Epithelial cell of prostate (primary cell): ENCODE results near the gene MICAL2.

Source experiments
- DNase-seq: peaks from one replicate; pipeline ENCODE4 v3.0.0-alpha.2; 2011; ENCODE audit warnings: low read depth, low spot score
- H3K27ac ChIP-seq: fragments of 450-650 bp; 2 replicates; pipeline ENCODE4 v1.5.1; 2017; ENCODE audit warnings: mild to moderate bottlenecking

The MICAL2 gene

GRCh38 chr11:12092714-12093113 is 17.7 kb upstream of the MICAL2 start:
- H3K27ac ChIP-seq: peak overlapping the region; percentile 100

GRCh38 chr11:12094872-12095800 is 15.3 kb upstream of the MICAL2 start:
- H3K27ac ChIP-seq: peak overlapping the region; percentile 58
- peak; percentile 34 for DNase-seq

More at GRCh38 chr11:12092714-12093113, 17.7 kb upstream of the MICAL2 start:
- no peak for DNase-seq

- DNase-seq: no peak
Measured at GRCh38 chr11:12097219-12097618, 13.2 kb upstream of the MICAL2 start.

GRCh38 chr11:12098601-12099000 is 11.8 kb upstream of the MICAL2 start:
- no peak overlapping the region for H3K27ac ChIP-seq
- no peak for DNase-seq

More at GRCh38 chr11:12097219-12097618, 13.2 kb upstream of the MICAL2 start:
- H3K27ac ChIP-seq: peak overlapping the region; percentile 34

GRCh38 chr11:12099132-12099873 is 11.1 kb upstream of the MICAL2 start:
- H3K27ac ChIP-seq: no peak overlapping the region
- DNase-seq: no peak

- H3K27ac ChIP-seq: no peak overlapping the region
- DNase-seq: no peak
Measured at GRCh38 chr11:12100429-12100828, 10.0 kb upstream of the MICAL2 start.

- H3K27ac ChIP-seq: no peak overlapping the region
- DNase-seq: no peak
Measured at GRCh38 chr11:12100841-12101242, 9.5 kb upstream of the MICAL2 start.

GRCh38 chr11:12101318-12101717 is 9.1 kb upstream of the MICAL2 start:
- DNase-seq: no peak
- no peak overlapping the region for H3K27ac ChIP-seq

GRCh38 chr11:12102588-12103410 is 7.6 kb upstream of the MICAL2 start:
- H3K27ac ChIP-seq: no peak overlapping the region
- DNase-seq: no peak

- no peak overlapping the region for H3K27ac ChIP-seq
- no peak for DNase-seq
Measured at GRCh38 chr11:12103411-12104225, 6.8 kb upstream of the MICAL2 start.

- no peak overlapping the region for H3K27ac ChIP-seq
- DNase-seq: no peak
Measured at GRCh38 chr11:12105471-12105870, 4.9 kb upstream of the MICAL2 start.

- DNase-seq: no peak
Measured at GRCh38 chr11:12106101-12106500, 4.3 kb upstream of the MICAL2 start.

GRCh38 chr11:12106501-12106900 is 3.9 kb upstream of the MICAL2 start:
- H3K27ac ChIP-seq: no peak overlapping the region
- no peak for DNase-seq

More at GRCh38 chr11:12106101-12106500, 4.3 kb upstream of the MICAL2 start:
- H3K27ac ChIP-seq: no peak overlapping the region

- peak overlapping the region; percentile 88 for H3K27ac ChIP-seq
- DNase-seq: no peak
Measured at GRCh38 chr11:12108875-12109453, 1.4 kb upstream of the MICAL2 start.

- peak overlapping the region; percentile 88 for H3K27ac ChIP-seq
- DNase-seq: peak; percentile 29
Measured at GRCh38 chr11:12109591-12110196, 696 bp upstream of the MICAL2 start.

GRCh38 chr11:12110714-12111548 is 541 bp downstream of the MICAL2 start:
- peak overlapping the region; percentile 88 for H3K27ac ChIP-seq
- no peak for DNase-seq

GRCh38 chr11:12111549-12112520 is 1.4 kb downstream of the MICAL2 start:
- H3K27ac ChIP-seq: peak overlapping the region; percentile 88
- DNase-seq: no peak
